Head of caudate nucleus (tissue), 42 donors: ENCODE results near the gene DDR1.
"Not testable (repeated sequence)": the region's sequence is repeated elsewhere in the genome, so short reads cannot be mapped to it uniquely, and the experiment has no call there.

Source experiments
- DNase-seq, 42 donors: peaks; one replicate each; pipeline versions ENCODE4 v3.0.0 to v3.0.0-alpha.2; 2020 to 2021; ENCODE audit warnings: mixed read lengths in 7 of 42
- intact Hi-C: fragments of 100-400 bp; cut with DNase I; formaldehyde crosslinking; loops from one replicate; pipeline ENCODE4 v1.15.0; 2022

The DDR1 gene

DNA sequence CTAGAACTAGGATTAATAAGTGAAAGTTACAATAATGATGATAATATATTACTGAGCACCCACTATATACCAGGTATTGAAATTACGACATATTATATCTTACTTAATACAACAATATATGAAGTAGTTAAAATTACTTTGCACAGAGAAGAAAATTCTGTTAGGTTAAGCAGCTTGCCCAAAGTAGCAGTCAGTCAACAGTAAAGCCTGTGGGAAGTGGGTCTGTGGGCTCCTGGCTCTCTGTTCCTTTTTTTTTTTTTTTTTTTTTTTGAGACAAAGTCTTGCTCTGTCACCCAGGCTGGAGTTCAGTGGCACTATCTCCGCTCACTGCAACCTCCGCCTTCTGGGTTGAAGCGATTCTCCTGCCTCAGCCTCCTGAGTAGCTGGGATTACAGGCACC is 18.9 kb downstream of the DDR1 start:
- no peak for DNase-seq
- intact Hi-C loops, result no loop called here

DNA sequence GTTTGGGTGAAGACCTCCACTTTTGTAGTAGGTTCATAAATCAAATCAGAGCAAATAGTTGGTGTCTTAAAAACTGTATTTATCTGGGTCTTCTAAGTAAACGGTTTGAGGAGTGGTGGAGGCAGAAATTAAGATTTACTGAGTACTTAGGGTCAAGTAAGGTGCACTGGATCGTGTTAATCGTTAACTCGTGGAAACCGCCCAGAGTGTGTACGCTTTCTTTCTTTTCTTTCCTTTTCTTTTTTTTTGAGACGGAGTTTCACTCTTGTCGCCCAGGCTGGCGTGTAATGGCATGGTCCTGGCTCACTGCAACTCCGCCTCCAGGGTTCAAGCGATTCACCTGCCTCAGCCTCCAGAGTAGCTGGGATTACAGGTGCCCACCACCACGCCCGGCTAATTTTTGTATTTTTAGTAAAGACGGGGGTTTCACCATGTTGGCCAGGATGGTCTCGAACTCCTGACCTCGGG is 23.0 kb downstream of the DDR1 start:
- intact Hi-C loops, DNase-seq: not testable (repeated sequence)

DNA sequence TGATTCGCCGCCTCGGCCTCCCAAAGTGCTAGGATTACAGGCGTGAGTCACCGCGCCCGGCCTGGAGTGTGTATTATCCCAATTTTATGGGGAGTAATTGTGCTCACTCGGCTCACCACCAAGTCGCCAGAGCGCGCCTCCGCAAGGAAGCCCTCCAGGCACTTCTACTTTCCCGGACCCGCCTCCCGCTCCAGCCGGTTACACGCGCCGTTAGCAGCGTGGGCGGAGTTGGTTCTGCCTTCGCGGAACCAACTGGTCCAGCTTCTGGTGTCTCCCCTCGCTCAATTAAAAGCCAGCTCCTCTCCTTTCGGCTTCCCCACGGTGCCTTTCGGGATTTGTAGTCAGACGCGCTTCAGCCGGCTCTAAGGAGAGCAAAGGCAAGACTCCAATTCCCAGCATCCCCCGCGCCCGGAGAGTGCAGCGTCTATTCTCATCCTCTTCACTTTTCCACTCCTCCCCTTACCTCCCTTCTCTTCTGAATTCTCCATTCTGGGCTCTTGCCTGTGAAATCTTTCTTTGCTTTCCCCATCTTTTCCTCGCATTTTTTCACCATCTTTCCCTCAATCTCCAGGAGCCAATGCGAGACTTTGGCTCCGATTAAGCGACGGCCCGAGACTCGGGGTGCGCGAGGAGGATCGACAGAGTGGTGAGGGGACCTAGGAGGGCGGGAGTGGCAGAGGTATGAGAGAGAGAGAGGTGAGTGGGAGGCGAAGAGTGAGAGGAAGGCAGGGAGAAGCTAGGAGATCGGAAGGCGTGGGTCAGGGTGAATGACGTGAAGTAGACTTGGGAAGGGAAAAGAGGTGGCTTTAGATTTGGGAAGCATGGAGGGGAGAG is 23.7 kb downstream of the DDR1 start, which contains the start of gene GTF2H4:
TSS of gene GTF2H4 (plus strand) at position 450 of the 834 bp plus-strand sequence.
- DNase-seq, result peak; percentile 94 to 99 (median 98)
- intact Hi-C loops, result no loop called here

DNA sequence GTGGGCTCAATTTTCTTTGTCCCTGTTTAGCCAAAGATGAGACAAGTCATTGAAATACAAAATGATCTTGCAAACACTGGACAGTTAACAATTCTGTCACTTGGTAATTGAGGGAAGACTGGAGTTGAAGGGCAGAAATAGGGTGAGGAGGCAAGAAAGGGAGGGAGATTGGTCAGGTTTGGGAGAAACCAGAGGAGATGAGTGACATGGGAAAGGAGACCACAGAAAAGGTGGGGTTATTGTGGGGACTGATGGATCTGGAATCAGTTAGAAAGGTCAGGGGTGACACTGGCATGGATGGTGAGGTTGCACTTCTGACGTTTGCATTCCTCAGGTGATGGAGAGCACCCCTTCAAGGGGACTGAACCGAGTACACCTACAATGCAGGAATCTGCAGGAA is 24.4 kb downstream of the DDR1 start:
- intact Hi-C loops, result no loop called here
- no peak for DNase-seq

DNA sequence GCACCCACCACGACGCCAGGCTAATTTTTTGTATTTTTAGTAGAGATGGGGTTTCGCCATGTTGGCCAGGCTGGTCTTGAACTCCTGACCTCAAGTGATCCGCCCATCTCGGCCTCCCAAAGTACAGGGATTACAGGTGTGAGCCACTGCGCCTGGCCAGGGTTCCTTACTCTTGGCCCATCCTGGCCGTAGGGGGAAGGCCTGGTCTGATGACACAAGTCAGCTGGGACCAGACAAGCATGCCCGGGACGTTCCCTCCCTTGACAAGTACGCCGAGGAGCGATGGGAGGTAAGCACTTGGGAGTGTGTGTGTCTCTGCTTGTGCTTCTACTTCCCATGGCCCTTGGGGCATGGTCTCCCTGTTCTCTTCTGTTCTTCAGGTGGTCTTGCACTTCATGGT is 26.2 kb downstream of the DDR1 start:
- intact Hi-C loops, DNase-seq: not testable (repeated sequence)

DNA sequence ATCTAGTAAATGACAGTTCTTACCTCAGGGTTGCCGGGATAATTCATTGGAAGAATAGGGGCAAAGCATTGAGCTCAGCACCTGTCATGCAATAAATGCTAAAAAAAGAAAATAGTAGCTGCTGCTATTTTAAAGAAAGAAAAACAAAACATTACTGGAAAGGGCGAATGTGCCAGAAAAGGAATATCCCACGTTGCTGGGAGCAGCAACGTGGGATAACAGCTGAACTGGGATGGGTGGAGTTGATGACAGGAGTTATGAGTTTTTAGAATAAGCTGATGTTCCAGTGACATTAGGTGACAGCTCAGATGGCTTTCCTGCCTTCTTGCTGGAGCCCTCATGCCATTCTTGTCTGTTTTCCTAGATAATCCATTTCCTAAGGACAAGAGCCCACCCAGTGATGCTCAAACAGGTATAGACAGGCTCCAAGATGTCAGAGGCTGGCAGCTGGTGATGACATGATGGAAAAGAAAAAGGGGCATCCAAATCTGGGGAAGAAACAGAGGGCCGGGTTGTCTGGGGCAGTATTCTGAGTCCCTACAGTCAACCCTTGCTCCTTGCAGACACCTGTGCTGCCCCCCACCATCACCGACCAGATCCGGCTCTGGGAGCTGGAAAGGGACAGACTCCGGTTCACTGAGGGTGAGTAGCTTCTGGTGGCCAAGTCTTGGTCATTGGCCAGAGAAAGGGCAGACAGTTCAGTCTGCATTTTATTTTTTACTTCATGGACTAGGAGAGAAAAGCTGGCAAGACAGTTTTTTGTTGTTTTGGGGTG is 28.6 kb downstream of the DDR1 start:
- DNase-seq, result peak in 10 of 42 donors; percentile 17 to 69 (median 40)
- intact Hi-C loops, result loop anchor here (2.0 kb wide), 1 partner anchor 28 kb away; the partner anchor contains the start of gene DDR1

GRCh38 chr6:30913721-30914075 is 29.4 kb downstream of the DDR1 start:
- intact Hi-C loops, result loop anchor here (2.0 kb wide), 2 partner anchors 29 to 155 kb away; partner anchors contain the start of gene DDR1

GRCh38 chr6:30914076-30914853 is 29.9 kb downstream of the DDR1 start, which contains the start of gene VARS2:
Gene VARS2 (plus strand): TSS chr6:30914238. CDS start chr6:30914837, 599 bp downstream.
- intact Hi-C loops, result loop anchor here (2.0 kb wide), 1 partner anchor 155 kb away; no protein-coding TSS in a partner anchor
- peak; percentile 90 to 98 (median 94) for DNase-seq

More at GRCh38 chr6:30913721-30914075, 29.4 kb downstream of the DDR1 start:
- peak in 2 of 42 donors; percentile 28 to 30 for DNase-seq

DNA sequence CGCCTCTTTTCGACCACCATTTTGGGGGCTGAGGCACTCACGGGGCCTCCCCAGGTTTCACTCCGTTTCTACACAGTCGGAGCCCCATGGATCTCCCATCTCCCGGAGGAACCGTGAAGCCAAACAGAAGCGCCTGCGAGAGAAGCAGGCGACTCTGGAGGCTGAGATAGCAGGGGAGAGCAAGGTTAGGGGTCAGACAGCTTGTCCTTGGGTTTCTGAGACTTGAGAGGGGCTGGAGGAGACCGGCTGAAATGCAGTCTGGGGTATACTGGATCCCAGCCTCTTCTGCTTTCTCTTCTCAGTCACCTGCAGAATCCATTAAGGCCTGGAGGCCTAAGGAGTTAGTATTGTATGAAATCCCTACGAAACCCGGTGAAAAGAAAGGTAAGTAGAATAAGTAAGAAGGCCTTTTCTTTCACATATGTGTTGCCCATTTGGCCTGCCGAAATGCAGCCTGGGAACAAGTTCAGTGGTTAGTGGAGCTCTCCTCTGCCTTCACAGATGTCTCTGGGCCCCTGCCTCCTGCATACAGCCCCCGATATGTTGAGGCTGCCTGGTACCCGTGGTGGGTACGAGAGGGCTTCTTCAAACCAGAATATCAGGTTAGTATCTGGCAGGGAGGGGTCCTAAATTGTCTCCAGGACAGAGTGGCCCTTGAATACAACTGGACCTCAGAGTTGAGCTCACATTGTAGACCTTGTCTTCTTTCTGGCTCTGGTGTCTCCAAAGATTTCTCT is 30.7 kb downstream of the DDR1 start:
- peak in 10 of 42 donors; percentile 20 to 55 (median 34) for DNase-seq

GRCh38 chr6:30915591-30915946 is 31.2 kb downstream of the DDR1 start:
- DNase-seq, result peak in 25 of 42 donors; percentile 12 to 77 (median 49)
- intact Hi-C loops, result loop anchor here (2.0 to 5.0 kb wide), 2 partner anchors 88 to 153 kb away; no protein-coding TSS in a partner anchor

More for the DNA sequence above, 30.7 kb downstream of the DDR1 start:
- intact Hi-C loops, result loop anchor here (2.0 to 5.0 kb wide), 2 partner anchors 88 to 154 kb away; no protein-coding TSS in a partner anchor

DNA sequence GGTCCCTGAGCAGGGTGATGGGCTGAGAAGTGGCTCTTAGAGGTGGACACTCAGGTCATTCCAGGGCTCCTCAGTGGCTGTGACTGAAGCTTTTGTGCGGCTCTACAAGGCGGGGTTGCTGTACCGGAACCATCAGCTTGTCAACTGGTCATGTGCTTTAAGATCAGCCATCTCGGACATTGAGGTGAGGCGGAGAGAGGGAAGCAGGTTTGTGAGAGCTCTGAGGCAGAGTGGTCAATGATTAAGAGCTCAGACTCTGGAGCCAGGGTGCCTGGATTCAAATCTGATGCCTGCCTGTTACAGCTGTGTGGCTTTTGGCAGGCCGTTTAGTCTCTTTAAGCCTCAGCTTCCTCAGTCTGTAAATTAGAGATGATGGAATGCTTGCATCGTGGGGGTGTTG is 32.7 kb downstream of the DDR1 start:
- no peak for DNase-seq
- intact Hi-C loops, result loop anchor here (5.0 kb wide), 1 partner anchor 90 kb away; no protein-coding TSS in a partner anchor

DNA sequence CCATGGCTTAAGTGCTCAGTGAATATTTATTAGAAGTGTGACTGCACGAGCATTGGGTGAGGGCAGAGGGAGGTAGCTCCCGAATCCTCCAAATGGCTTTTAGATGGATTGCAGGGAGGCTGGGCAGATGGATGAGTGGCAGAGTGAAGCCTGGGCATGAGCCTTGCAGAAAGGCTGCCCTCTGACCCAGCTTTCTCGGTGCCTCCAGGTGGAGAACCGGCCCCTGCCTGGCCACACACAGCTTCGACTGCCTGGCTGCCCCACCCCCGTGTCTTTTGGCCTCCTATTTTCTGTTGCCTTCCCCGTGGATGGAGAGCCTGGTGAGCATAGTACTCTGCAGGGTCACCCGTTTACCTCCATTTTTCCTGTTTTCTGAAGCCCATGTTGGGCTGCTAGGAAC is 33.2 kb downstream of the DDR1 start:
- intact Hi-C loops, result loop anchor here (5.0 kb wide), 1 partner anchor 90 kb away; no protein-coding TSS in a partner anchor
- no peak for DNase-seq

- intact Hi-C loops, result loop anchor here (5.0 kb wide), 1 partner anchor 91 kb away; no protein-coding TSS in a partner anchor
- DNase-seq, result no peak
These were observed 34.4 kb downstream of the DDR1 start for GRCh38 chr6:30918670-30919069.

GRCh38 chr6:30922447-30922852 is 38.1 kb downstream of the DDR1 start:
- DNase-seq, result no peak
- intact Hi-C loops, result no loop called here

- intact Hi-C loops, DNase-seq: not testable (repeated sequence)
These were observed 39.8 kb downstream of the DDR1 start for GRCh38 chr6:30924040-30924627.

- intact Hi-C loops, result no loop called here
- no peak for DNase-seq
These were observed 42.3 kb downstream of the DDR1 start for GRCh38 chr6:30926644-30927043.

DNA sequence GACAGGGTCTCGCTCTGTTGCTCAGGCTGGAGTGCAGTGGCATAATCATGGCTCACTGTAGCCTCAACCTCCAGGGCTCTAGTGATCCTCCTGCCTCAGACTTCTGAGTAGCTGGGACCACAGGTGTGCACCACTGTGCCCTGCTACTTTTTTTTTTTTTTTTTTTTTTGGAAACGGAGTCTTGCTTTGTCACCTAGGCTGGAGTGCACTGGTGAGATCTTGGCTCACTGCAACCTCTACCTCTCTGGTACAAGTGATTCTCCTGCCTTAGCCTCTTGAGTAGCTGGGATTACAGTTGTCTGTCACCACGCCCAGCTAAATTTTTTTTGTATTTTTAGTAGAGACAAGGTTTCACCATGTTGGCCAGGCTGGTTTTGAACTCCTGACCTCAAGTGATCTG is 42.8 kb downstream of the DDR1 start:
- intact Hi-C loops, DNase-seq: not testable (repeated sequence)
